Activated B cell treated with CpG ODN at 0.5 μM for 24 hours (primary cell): ENCODE results near the gene EFNA5. TPM values are rescaled to one million over a fixed set of nuclear protein-coding genes. Genes with fewer than 3 reads are reported as not detected.

Experiments
- ATAC-seq: fragments of 200-7000 bp; cut with Tn5 transposase; one replicate; pipeline ENCODE4 v1.10.0; 2021; ENCODE audit warnings: low read depth, mild to moderate bottlenecking, moderate library complexity
- CTCF ChIA-PET: fragments of 350-600 bp; sonication (Branson Sonifier 250); formaldehyde crosslinking; loops from one replicate; lab custom pipeline; 2021; ENCODE audit warnings: antibody characterized with exemption; lab: Charles Lee
- POLR2A ChIA-PET: fragments of 350-600 bp; sonication (Branson Sonifier 250); formaldehyde crosslinking; loops from one replicate; lab custom pipeline; 2021; ENCODE audit warnings: antibody characterized with exemption; lab: Charles Lee
- DNase-seq: peaks from one replicate; pipeline ENCODE4 v3.0.0; 2022
- H3K27ac Mint-ChIP-seq: one replicate; pipeline ENCODE4 v1.8.0; 2020; ENCODE audit warnings: mixed read lengths
- H3K27me3 Mint-ChIP-seq: one replicate; pipeline ENCODE4 v1.8.0; 2021; ENCODE audit warnings: mixed read lengths
- H3K36me3 Mint-ChIP-seq: one replicate; pipeline ENCODE4 v1.8.0; 2021; ENCODE audit warnings: low read depth, mixed read lengths
- H3K4me1 Mint-ChIP-seq: one replicate; pipeline ENCODE4 v1.8.0; 2021; ENCODE audit warnings: mixed read lengths
- H3K4me3 Mint-ChIP-seq: one replicate; pipeline ENCODE4 v1.8.0; 2020; ENCODE audit warnings: mild to moderate bottlenecking, mixed read lengths
- H3K9me3 Mint-ChIP-seq: one replicate; pipeline ENCODE4 v1.8.0; 2020; ENCODE audit warnings: mixed read lengths
- CTCF ChIP-seq: fragments of 200-600 bp; IDR thresholded peaks from one replicate; pipeline ENCODE4 v1.8.0; 2022; ENCODE audit warnings: antibody characterized with exemption, mild to moderate bottlenecking
- intact Hi-C: fragments of 100-400 bp; cut with micrococcal nuclease; formaldehyde crosslinking; loops from one replicate; pipeline ENCODE4 v1.15.1; 2024
- total RNA-seq: library from RNA; stranded (reverse); gene quantifications from 2 replicates; pipeline ENCODE4 v1.2.3, GENCODE V29; 2022

Gene EFNA5
- total RNA-seq, 1 donor from 2014 or later: not detected

DNA sequence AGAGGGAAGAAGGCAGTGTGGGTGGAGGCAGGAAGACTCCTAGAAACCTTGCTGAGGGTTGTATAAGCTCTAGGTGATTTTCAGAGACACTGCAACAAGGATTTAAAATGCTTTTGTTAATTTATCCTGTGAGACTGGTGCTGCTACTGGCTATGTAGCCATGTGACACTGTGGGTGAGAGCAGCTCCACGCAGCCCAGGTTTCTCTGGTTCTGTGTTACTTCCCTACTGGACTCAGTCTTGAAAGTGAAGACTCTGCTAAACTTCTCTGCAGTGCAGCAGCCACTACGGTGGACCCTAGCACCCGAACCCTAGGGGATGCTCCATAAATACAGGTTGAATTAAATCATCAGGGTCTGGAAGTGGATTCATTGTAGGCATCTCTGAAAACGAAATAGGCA lies 25.8 kb upstream of the EFNA5 start:
- Mint-ChIP-seq H3K4me1 (no peaks in the 10 kb centered on the region), H3K36me3 (no peaks in the 10 kb centered on the region), H3K27ac (no peak overlapping the region), H3K4me3 (no peak overlapping the region), H3K27me3 (no peaks in the 10 kb centered on the region), H3K9me3 (no peaks in the 10 kb centered on the region)
- POLR2A ChIA-PET: no interaction called here
- no peak for TF ChIP-seq CTCF
- intact Hi-C loops: no loop called here
- CTCF ChIA-PET: no interaction called here
- no peak for DNase-seq
- ATAC-seq: no peak

DNA sequence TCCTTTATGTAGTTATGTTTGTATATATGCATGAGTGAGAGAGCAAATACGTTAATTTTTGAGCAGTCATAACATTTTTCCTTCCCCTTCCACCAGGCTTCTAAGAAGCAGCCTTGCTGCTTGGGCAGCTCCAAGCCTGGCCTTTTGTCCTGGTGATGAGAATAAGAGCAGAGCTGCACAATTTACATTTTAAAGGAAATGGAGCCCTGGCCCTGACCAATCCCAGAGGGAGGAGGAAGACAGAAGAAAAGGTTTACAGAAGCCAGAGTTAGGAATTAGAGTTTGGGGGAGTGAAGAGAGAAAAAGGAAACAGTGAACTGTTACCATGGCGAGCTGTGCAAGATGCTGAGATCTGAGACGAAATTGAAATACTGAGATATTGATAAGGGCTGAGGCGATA lies 25.3 kb upstream of the EFNA5 start:
- intact Hi-C loops: no loop called here
- Mint-ChIP-seq H3K27me3 (no peaks in the 10 kb centered on the region), H3K27ac (no peak overlapping the region), H3K4me3 (no peak overlapping the region), H3K9me3 (no peaks in the 10 kb centered on the region), H3K4me1 (no peaks in the 10 kb centered on the region), H3K36me3 (no peaks in the 10 kb centered on the region)
- ChIA-PET POLR2A (no interaction called here), CTCF (no interaction called here)
- no peak for TF ChIP-seq CTCF
- DNase-seq (no peak), ATAC-seq (no peak)

DNA sequence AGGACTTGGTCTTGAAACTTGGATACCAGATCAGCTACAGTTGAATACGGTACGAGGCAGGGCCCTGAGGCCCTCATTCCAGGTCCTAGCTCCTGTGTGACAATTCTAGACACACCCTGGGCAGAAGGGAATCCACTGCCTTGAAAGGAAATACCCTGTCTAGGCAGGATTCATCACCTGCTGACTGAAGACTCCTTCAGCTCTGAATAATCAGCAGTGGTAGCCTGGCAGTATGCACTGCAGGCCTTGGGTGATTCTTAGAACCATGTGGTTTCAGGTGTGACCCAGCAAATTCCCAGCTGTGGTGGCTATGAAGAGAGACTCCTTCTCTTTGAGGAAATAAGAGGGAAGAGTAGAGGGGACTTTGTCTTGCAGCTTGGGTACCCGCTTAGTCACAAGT lies 17.2 kb upstream of the EFNA5 start:
- no peak overlapping the region for H3K27ac Mint-ChIP-seq
- ChIA-PET CTCF (no interaction called here), POLR2A (no interaction called here)
- ATAC-seq (no peak), DNase-seq (no peak)
- no peak overlapping the region for H3K4me3 Mint-ChIP-seq
- no peaks in the 10 kb centered on the region for H3K4me1 Mint-ChIP-seq
- H3K27me3 Mint-ChIP-seq: peaks cover 4% of the 10 kb centered on the region
- no peaks in the 10 kb centered on the region for H3K36me3 Mint-ChIP-seq
- no peak for TF ChIP-seq CTCF
- intact Hi-C loops: no loop called here
- peaks cover 5% of the 10 kb centered on the region for H3K9me3 Mint-ChIP-seq

DNA sequence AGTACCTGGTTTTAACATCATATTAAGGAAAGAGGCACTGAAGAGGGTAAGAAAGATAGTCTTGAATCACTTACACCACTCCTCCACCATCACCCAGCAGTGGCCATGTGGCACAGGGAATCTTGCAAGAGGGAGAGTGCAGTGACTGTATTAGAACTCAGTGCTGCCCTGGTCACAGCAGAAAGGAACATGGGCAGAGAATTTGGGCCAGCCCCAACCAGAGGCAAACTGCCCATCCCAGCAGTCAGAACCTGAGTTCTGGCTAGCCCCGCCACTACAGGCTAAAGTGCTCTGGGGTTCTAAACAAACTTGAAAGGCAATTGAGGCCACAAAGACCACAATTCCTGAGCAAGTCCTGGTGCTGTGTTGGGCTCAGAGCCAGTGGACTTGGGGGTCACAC lies 16.7 kb upstream of the EFNA5 start:
- no peak overlapping the region for H3K27ac Mint-ChIP-seq
- no peaks in the 10 kb centered on the region for H3K36me3 Mint-ChIP-seq
- H3K9me3 Mint-ChIP-seq: peaks cover 5% of the 10 kb centered on the region
- no peaks in the 10 kb centered on the region for H3K4me1 Mint-ChIP-seq
- POLR2A ChIA-PET: no interaction called here
- peaks cover 6% of the 10 kb centered on the region for H3K27me3 Mint-ChIP-seq
- CTCF ChIA-PET: no interaction called here
- ATAC-seq: no peak
- intact Hi-C loops: no loop called here
- H3K4me3 Mint-ChIP-seq: no peak overlapping the region
- no peak for TF ChIP-seq CTCF
- DNase-seq: no peak

DNA sequence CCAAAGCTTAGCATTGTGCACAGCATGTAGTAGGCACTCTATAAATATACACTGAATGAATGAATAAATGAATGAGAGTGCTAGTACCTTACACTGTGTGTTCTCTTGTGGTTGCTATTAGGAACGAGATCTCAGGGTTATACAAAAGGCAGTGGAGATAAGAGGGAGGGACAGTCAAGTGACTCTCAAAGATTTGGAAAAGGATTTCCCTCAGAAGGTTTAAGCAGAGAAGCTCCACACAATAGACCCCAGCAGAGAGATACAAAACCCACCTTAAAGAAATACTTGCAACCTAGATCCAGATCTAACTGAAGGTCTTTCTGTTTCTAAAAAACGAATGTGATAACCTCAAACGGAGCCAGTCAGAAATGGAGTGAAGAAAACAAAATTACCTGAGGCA lies 11.8 kb upstream of the EFNA5 start:
- intact Hi-C loops: no loop called here

More for the DNA sequence above, 11.8 kb upstream of the EFNA5 start:
- Mint-ChIP-seq H3K9me3 (no peaks in the 10 kb centered on the region), H3K4me1 (no peaks in the 10 kb centered on the region), H3K27me3 (peaks cover 22% of the 10 kb centered on the region), H3K27ac (no peak overlapping the region), H3K36me3 (no peaks in the 10 kb centered on the region), H3K4me3 (no peak overlapping the region)
- ChIA-PET POLR2A (no interaction called here), CTCF (no interaction called here)
- no peak for ATAC-seq
- no peak for TF ChIP-seq CTCF
- no peak for DNase-seq
